Measurements from ENCODE around the gene GPR37L1.
"Not testable (repeated sequence)": the region's sequence is repeated elsewhere in the genome, so short reads cannot be mapped to it uniquely, and the experiment has no call there.

GPR37L1 gene

DNA sequence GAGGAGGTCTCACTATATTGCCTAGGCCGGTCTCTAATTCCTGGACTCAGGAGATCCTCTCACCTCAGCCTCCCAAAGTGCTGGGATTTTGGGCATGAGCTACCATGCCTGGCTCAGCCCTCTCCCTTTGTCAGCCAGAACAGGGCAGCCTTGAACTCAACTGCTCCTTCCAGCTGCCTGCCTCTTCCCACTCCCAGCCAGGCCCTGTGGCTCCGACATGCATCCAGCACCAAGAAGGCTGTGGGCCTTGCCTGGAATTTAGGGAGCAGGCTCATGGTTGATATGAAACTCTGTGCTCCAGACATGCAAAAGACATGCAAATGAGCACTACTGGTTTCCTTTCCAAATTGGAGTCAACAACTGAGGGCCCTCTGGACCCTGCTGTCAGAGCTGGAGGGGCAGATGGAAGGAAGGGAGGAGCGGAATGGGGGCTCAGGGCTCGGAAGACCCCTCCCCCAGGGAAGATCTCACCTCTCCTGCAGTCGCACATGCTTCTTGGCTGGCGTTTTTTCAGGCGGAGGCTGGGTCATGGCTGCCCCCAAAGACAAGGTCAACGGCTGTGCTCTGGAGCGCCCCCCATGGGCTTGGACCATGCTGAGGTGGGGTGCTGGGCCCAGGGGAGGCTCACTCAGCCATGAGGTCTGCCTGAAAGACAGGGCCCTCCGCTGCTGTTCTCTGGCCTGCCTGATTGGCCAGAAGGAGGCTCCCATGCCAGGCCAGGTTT is 36.3 kb downstream of the GPR37L1 start:
- no peak for DNase-seq

DNA sequence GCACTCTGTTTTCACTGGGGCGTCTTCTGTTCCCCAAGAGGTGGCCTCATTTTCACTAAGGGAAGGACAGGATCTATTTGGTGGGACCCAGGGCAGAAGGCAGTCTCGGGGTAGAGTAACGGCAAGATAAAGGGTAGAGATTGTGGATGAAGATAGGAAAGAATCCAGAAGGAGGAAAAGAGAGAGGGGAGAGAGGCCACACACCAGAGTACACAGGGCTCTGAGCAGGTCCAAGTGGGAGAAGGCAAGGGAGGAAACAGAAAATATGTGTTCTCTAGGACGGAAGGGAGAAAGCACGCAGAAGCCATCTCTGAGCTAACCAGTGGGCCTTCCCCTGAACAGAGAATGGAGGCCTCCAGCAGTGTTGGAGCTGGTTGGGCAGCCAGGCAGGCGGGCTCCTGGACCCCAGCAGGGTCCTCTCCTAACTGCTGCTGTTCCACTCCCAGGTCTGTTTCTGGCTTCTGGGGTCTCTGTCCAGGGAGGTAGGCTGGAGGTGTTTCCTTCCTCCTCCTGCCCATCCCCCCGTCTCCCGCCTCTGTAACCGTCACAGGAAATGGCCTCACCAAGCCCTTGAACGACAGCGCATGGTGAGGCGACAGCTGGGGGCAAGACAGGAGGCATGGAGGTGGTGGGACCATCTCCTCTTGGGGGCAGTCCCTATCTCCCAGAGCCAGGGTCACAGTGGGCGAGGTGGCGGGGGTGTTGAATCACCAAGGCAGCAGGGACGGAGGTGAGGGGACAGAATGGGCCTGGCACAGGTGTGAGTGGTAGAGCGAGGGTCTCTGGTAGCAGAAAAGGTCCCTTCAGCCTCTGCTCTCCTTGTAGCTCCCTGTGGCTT is 37.0 kb downstream of the GPR37L1 start:
- DNase-seq: no peak

DNA sequence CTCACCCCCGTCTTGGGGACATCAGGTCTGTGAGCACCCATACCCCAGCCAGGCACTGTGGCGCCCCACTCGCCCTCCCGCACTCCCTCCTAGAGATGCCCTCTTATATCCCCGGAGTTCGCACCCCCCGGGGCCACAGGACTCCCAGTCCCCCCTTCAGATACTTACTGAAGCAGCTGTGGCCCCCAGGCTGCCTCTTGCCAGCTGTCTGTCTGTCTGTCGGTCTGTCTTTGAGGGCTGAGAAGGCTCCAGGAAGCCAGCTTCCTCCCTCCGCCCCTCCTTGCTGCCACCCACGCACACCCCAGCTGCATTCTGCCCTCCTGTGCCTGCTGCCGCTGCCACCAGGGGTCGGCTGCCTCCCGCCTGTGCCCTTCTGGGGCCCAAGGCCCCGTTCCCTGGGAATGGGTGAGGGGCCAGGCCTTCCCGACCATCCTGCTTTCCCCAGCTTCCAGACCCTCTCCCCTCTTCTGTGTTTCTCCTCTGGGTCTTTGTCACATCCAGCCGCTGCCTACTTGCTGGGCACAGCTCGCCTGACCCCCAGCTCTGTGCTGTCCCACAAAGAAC is 37.7 kb downstream of the GPR37L1 start, which contains the start of gene PTPN7:
PTPN7 (minus strand) TSS at position 226 of the 564 bp plus-strand sequence. CDS start 1,200 bp downstream, outside the sequence.
- DNase-seq: no peak

DNA sequence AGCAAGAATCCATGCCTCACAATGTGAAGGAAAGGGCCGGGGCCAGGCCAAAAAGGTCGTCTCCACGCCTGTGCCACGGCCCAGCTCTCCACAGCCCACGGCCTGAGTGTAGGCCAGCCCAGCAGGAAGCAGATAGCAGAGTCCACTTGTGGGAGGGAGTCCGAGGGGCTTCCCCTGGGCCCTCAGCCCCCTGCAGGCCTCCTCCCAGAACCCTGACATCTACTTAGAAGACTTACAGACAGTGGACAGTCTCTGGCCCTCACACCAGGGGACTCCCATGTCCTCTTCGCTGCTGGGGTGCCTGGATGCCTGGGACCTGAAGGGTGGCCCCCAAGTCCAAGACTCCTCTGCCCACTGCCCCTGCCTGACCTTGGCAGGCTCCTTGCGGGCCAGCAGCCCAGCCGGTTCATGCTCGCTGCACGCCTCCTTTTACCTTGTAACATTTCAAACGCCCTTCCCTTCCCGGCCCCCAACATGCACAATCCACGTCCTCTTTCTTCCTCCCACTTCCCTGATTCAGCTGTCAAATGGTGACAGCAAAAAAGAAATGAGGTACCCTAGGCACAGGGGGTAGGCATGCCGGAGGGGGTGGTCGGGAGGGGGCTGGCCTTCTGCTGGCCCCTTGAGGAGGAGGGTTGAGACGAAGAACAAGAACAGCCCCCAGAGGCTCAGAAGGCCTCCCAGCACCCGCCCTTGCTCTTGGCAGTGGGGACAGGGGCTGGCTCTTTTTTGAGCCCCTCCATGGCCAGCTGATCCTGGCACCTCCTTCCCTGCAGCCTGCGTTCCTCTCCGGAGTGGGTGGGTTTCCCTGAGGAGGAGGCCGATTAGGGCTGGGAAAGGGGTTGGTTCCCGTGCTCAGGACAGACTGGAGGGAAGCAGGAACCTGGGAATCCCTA is 38.7 kb downstream of the GPR37L1 start:
- no peak for DNase-seq

DNA sequence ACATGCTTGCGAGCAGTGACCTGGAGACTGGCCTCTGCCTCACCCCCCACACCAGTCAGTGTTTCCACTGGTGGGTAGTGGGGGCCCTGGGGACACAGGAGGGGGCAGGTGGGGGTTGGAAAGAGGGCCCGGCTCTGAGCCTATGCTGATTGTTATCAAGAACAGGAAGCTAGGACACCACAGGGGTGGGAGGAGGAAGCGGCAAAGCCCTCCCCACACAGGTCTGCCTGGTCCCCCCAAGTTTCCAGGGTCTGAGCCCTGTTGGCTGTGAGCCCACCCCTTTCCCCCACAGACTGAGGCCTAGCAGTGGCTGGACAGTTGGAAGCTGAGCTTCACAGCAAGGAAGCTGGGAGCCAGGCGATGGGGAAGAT is 39.3 kb downstream of the GPR37L1 start:
- no peak for DNase-seq

GRCh38 chr1:202162418-202163280 is 39.9 kb downstream of the GPR37L1 start:
- no peak for DNase-seq

DNA sequence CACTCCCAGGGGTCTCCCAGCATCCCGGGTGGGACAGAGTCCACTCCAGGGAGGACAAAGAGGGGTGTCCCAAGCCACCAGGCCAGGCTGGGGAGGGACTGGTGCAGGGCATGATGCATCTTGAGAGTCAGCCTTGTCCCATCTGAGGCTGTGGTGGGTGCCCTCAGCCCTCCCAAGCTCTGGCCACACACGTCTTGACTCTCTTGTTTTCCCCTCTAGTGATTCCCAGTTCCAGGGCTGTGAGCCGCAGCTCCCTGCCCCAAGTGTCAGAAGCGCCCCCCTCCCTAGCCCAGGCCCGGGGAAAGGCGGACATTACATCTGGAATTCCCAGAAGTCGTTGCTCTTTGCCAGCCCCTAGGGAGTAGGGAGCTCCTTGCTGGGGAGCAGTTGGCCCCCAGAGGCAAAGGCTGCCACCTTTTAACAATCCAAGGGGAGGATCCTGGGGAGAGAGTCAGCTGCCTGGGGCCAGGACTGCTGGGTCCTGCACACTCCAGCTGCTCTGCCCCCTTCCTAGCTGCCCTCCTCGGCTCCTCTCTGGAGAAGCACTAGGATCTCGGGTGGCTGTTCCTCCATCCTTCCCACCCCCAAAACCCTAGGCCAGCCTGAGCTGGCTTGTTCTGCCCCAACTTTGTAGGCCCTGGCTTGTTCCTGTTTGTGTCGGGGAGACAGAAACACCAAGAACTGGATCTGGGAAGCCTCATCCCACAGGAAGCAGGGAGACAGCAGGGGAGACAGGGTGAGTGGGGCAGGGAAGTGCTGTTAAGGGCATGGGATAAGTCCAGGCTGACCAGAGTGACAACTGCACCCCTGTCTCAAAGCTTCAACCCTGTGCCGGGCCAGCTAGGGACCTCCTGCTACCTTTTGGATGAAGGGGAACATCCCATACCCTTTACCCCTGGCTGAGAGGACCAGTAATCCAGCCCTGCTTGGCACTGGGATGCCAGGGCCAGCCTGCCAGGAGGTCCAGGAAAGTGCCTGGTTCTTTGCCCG is 40.9 kb downstream of the GPR37L1 start:
- no peak for DNase-seq

GRCh38 chr1:202164271-202165037 is 41.7 kb downstream of the GPR37L1 start:
- DNase-seq: no peak

DNA sequence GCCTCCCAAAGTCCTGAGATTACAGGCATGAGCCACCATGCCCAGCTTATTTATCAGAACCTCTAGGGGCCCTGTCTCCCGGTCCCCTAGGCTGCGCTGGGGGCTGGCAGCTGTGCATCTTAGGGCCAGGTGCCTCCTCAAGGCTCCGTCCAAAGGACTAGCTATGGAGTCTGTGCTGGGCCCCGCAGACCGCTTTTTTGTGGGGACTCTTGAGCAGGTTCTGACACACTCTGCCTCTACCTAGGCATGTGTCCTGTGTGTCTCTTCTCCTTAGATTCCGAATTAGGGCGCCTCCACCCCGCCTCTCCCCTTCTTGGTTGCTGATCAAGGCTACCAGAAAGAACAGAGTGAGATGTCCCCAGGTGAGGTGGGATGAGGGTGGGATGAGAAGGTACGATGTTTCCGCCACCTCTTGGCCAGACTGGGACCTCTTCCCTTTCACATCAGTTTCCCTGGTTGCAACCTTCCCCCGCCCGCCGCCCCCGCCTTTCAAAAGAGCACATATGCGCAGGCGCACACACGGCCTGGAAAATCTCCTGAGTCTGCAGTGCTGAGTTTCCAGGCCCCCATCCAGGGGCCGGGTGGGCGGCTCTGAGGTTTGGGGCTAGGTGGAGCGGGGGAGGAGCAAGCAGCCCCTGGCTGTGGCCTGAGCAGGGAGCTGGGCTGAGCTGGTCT is 42.7 kb downstream of the GPR37L1 start:
- DNase-seq: no peak

GRCh38 chr1:202165942-202166843 is 43.5 kb downstream of the GPR37L1 start:
- no peak for DNase-seq

DNA sequence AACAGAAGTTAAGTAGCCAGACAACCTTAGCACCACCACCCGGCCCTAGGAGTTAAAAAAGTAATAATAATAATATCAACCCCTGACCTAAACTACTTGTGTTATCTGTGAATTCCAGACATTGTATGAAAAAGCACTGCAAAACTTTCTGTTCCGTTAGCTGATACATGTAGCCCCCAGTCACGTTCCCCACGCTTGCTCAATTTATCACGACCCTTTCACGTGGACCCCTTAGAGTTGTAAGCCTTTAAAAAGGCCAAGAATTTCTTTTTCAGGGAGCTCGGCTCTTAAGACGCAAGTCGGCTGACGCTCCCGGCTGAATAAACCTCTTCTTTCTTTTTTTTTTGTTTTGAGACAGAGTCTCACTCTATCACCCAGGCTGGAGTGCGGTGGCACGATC is 44.3 kb downstream of the GPR37L1 start:
- DNase-seq: not testable (repeated sequence)

- peak; percentile 31 for DNase-seq
These were observed 45.1 kb downstream of the GPR37L1 start for GRCh38 chr1:202167708-202168415.

DNA sequence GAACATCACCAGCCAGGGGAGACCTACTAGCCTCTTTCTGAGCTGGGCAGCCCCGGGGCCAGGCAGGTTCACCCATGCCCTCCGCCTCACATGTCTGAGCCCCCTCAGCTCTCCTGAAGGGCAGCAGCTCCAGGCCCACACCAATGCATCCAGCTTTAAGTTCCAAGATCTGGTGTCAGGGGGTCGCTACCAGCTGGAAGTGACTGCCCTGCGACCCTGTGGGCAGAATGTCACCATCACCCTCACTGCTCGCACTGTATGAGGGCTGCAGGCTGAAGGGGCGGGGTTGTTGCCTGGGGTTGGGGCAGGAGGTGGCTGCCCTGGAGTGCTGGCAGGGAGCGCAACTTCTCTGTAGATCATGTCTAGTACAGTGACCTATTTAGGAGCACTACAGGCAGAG is 46.1 kb downstream of the GPR37L1 start:
- DNase-seq: no peak

GRCh38 chr1:202170726-202171125 is 48.0 kb downstream of the GPR37L1 start:
- no peak for DNase-seq

DNA sequence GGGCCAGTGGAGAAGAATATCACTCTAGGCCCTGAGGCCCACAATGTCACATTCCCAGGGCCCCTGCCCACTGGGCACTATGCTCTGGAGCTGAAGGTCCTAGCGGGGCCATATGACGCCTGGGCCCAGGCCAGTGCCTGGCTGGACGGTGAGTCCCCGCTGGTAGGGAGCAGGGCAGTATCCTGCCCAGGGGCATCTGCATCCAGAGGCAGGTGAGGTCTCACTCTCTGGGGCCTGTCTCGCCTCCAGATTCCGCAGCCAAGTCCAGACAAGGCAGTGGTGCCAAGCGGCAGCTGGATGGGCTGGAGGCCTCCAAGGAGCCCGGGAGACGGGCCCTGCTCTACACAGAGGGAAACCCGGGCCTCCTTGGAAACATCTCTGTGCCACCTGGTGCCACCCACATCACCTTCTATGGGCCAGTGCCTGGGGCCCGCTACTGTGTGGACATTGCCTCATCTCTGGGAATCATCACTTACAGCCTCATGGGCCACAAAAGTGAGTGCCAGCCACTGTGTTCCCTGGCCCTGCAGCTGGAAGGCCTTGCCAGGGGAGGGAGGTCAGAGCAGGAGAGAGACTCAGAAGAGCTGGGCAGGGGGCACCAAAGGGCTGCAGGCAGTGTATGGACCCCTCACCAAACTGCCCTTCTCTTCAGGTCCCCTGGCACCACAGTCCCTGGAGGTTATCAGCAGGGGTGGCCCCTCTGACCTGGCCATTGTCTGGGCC is 48.7 kb downstream of the GPR37L1 start:
- no peak for DNase-seq

DNA sequence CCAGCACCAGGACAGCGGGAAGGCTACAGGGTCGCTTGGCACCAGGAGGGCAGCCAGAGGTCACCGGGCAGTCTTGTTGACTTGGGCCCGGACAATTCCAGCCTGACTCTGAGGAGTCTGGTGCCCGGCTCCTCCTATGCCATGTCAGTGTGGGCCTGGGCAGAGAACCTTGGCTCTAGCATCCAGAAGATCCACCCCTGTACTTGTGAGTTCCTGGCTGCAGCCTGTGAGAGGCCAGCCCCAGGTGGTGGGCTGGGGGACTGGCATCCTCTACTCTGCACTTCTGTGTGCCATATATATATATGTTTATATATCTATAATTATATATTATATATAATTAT is 49.3 kb downstream of the GPR37L1 start:
- DNase-seq: no peak

DNA sequence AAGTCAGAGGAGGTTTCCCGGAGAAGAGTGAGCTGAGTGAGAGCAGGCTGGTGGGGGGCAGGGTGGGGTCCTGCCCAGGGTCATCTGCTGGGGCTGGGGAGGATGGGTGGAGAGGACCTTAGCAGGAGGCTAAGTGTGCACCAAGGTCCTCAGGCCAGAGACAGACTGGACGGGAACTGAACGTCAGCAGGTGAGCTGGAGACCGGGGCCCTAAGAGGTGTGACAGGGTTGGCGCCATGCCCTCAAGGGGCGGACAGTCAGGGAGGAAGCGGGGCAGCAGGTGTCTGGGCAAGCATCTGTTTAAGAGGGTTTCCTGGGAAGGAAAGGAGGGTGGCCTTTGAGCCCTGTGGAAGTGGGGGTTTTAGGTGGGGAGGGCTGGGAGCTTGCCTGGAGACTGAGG is 51.3 kb downstream of the GPR37L1 start:
- no peak for DNase-seq
